Posterior vena cava (tissue), 2 donors: ENCODE data around the gene ETFA. TPM values are rescaled to one million over a fixed set of nuclear protein-coding genes. Genes with fewer than 3 reads are reported as not detected.

ENCODE experiments used
- DNase-seq: peaks from one replicate; pipeline ENCODE4 v3.0.0-alpha.2; 2020; ENCODE audit warnings: low spot score
- intact Hi-C, 2 donors: fragments of 100-400 bp; cut with DNase I; formaldehyde crosslinking; loops; one replicate each; pipeline versions ENCODE4 v1.14.1 to v1.14.2; 2022 to 2023
- total RNA-seq, 2 donors: library from RNA; stranded (reverse); fragmentation: NEBNext Ultra II Directional; extraction: Animal tissue kit (Norgen Biotek cat#: 25700); gene quantifications; one replicate each; pipeline ENCODE4 v1.2.1, GENCODE V29; 2021
- donor health status: DM: yes; HTN: yes; CAD: no.
- donor health status: DM: yes; HTN: yes; CAD: no.

The ETFA gene
- total RNA-seq, 2 donors from 2014 or later = 68.6 to 98.4 TPM

- intact Hi-C loops = no loop called here
- DNase-seq = no peak
These were observed 141.1 kb downstream of the ETFA start for GRCh38 chr15:76169911-76170800.

DNA sequence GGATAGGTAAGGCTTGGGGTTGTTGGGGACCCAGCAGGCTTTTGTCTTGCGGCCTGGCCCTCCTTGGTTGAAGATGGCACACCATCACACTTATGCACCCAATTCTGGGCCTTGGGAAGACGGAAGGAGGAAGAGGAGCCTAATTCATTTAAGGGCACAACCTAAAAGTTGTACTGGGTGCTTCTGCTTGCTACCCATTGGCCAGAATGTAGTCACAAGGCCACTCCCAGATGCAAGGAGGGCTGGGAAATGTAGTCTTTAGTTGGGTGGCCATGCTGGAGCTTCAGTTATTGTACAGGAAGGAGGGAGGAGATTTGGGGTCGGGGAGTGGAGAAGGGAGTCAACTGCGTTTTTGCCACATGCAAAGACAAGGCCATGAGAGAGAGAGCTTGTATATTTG lies 142.3 kb downstream of the ETFA start:
- intact Hi-C loops = no loop called here
- DNase-seq = no peak

DNA sequence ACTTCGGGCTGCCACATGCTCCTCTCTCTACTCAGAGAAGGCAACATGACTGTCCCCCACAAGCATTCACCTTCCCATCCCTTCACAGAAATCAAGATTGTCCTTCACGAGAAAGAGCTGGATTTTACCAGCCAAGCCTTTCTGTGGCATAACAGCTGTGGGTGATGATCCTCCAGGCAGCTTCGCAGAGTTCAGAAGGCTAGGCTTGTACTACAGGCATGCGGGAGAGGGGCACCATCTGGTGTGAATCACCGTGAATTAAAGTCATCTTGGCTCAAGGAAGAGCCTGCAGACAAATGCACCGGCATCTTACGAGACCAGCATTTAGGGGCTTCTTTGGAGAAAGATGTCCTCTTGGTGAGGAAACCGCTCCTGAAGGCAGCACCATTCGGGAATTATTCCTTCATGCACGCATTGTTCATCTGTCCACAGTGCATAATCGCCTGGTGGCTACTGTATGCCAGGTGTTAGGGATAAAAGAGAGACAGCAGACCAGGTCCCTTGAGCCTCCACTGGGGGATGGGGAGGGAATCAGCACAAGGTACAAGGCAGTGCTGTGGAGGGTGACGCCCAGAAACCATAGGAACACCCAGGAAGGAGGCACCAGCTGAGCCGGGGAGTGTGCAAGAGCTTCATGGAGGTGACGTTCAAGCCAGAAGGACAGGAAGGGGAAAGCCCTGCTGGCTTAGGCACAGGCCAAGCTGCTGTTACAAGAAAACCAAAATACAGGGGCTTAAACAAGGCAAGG lies 142.9 kb downstream of the ETFA start:
- intact Hi-C loops = no loop called here
- no peak for DNase-seq

DNA sequence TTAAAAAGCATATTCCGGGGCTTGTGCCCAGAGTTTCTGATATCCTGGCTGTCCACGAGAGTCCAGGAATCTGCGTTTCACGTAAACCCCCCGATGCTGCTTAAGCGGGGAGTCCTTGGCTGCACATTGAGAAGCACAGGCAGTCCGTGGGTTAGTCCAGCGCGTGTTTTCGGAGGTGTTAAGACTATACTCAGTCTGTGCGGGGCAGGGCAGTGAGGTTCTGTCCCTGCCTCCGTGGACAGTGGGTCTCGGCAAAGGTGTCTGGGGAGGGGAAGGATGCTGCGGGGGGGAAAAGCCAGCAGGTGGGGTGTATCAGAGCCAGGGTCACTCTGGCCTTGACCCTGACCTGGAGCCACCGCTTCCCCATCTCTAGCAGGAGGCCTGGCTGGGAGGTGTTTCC lies 145.3 kb downstream of the ETFA start:
- intact Hi-C loops = no loop called here

More for the DNA sequence above, 145.3 kb downstream of the ETFA start:
- DNase-seq = no peak

Other genes starting within 250 kb of the ETFA start
- gene ISL2, start 25.3 kb upstream of the ETFA start, total RNA-seq = not detected